HUES64 (cell line): ENCODE measurements around the gene ACTL7A.
"Not testable (repeated sequence)": the region's sequence is repeated elsewhere in the genome, so short reads cannot be mapped to it uniquely, and the experiment has no call there.

Experiments used
- H3K27ac ChIP-seq: 2 replicates; pipeline ENCODE4 v1.7.0; 2013; ENCODE audit warnings: low read depth, low read length, inconsistent platforms
- H3K27me3 ChIP-seq: 2 replicates; pipeline ENCODE4 v1.6.1; 2013; ENCODE audit warnings: mild to moderate bottlenecking, low read length; ENCODE audit not compliant: insufficient read depth
- H3K36me3 ChIP-seq: 2 replicates; pipeline ENCODE4 v1.6.1; 2013; ENCODE audit warnings: mild to moderate bottlenecking, low read length; ENCODE audit not compliant: insufficient read depth
- H3K4me1 ChIP-seq: 2 replicates; pipeline ENCODE4 v1.6.1; 2013; ENCODE audit warnings: mild to moderate bottlenecking, low read length, moderate library complexity; ENCODE audit not compliant: insufficient read depth
- H3K4me3 ChIP-seq: 2 replicates; pipeline ENCODE4 v1.5.1; 2013; ENCODE audit warnings: mild to moderate bottlenecking, low read length, moderate library complexity
- H3K9ac ChIP-seq: 2 replicates; pipeline ENCODE4 v1.6.1; 2013; ENCODE audit warnings: mild to moderate bottlenecking, low read depth, low read length
- H3K9me3 ChIP-seq: 2 replicates; pipeline ENCODE4 v1.6.1; 2013; ENCODE audit warnings: low read depth, low read length; ENCODE audit not compliant: insufficient read depth
- WGBS: fragments of 150-250, 120-280 bp; methylation state at CpG from one replicate; pipeline ENCODE4 v1.1.7; 2013; ENCODE audit warnings: missing lambda C conversion rate; 5-methylcytosine and 5-hydroxymethylcytosine counted together

The ACTL7A gene

GRCh38 chr9:108848296-108848695 lies 13.8 kb upstream of the ACTL7A start:
- not testable (repeated sequence) for H3K4me3 ChIP-seq, H3K4me1 ChIP-seq, H3K36me3 ChIP-seq, H3K27me3 ChIP-seq, H3K9me3 ChIP-seq, H3K27ac ChIP-seq, H3K9ac ChIP-seq
- WGBS, result 95% methylated on average over 8 of the region's 8 CpGs

GRCh38 chr9:108850293-108850897 lies 11.7 kb upstream of the ACTL7A start:
- Histone ChIP-seq H3K36me3 (no peaks in the 10 kb centered on the region), H3K9ac (no peak overlapping the region), H3K4me1 (no peaks in the 10 kb centered on the region), H3K4me3 (no peak overlapping the region), H3K27ac (no peak overlapping the region), H3K27me3 (no peaks in the 10 kb centered on the region), H3K9me3 (no peaks in the 10 kb centered on the region)
- WGBS, result 100% methylated on average over 3 of the region's 3 CpGs

- Histone ChIP-seq H3K27me3 (no peaks in the 10 kb centered on the region), H3K36me3 (no peaks in the 10 kb centered on the region), H3K4me3 (no peak overlapping the region), H3K9me3 (no peaks in the 10 kb centered on the region), H3K27ac (no peak overlapping the region), H3K4me1 (no peaks in the 10 kb centered on the region), H3K9ac (no peak overlapping the region)
- WGBS, result 94% methylated on average over 3 of the region's 3 CpGs
Observed at GRCh38 chr9:108851138-108851537, 10.9 kb upstream of the ACTL7A start.

GRCh38 chr9:108852079-108852478 lies 10.0 kb upstream of the ACTL7A start:
- no peaks in the 10 kb centered on the region for H3K36me3 ChIP-seq
- 67% methylated on average over 1 of the region's 1 CpG for WGBS
- no peak overlapping the region for H3K4me3 ChIP-seq
- no peaks in the 10 kb centered on the region for H3K4me1 ChIP-seq
- H3K9me3 ChIP-seq, result no peaks in the 10 kb centered on the region
- no peak overlapping the region for H3K27ac ChIP-seq
- H3K9ac ChIP-seq, result no peak overlapping the region
- no peaks in the 10 kb centered on the region for H3K27me3 ChIP-seq

- H3K9me3 ChIP-seq, result no peaks in the 10 kb centered on the region
- H3K27ac ChIP-seq, result no peak overlapping the region
- H3K36me3 ChIP-seq, result no peaks in the 10 kb centered on the region
- no peaks in the 10 kb centered on the region for H3K4me1 ChIP-seq
- no peak overlapping the region for H3K9ac ChIP-seq
- 98% methylated on average over 3 of the region's 3 CpGs for WGBS
- no peaks in the 10 kb centered on the region for H3K27me3 ChIP-seq
- no peak overlapping the region for H3K4me3 ChIP-seq
Observed at GRCh38 chr9:108854094-108854493, 8.0 kb upstream of the ACTL7A start.

GRCh38 chr9:108854641-108855528 lies 7.2 kb upstream of the ACTL7A start:
- Histone ChIP-seq H3K27me3 (no peaks in the 10 kb centered on the region), H3K9ac (no peak overlapping the region), H3K27ac (no peak overlapping the region), H3K9me3 (no peaks in the 10 kb centered on the region), H3K36me3 (no peaks in the 10 kb centered on the region), H3K4me1 (no peaks in the 10 kb centered on the region), H3K4me3 (no peak overlapping the region)
- 96% methylated on average over 59 of the region's 59 CpGs for WGBS

- H3K4me1 ChIP-seq, result no peaks in the 10 kb centered on the region
- no peak overlapping the region for H3K27ac ChIP-seq
- H3K36me3 ChIP-seq, result no peaks in the 10 kb centered on the region
- H3K27me3 ChIP-seq, result no peaks in the 10 kb centered on the region
- H3K9ac ChIP-seq, result no peak overlapping the region
- no peaks in the 10 kb centered on the region for H3K9me3 ChIP-seq
- WGBS, result 97% methylated on average over 25 of the region's 25 CpGs
- H3K4me3 ChIP-seq, result no peak overlapping the region
Observed at GRCh38 chr9:108855529-108855886, 6.6 kb upstream of the ACTL7A start.

GRCh38 chr9:108855888-108856287 lies 6.2 kb upstream of the ACTL7A start, which contains the start of gene ACTL7B:
Gene ACTL7B (minus strand): TSS chr9:108855986. CDS start chr9:108855930, 56 bp downstream.
- Histone ChIP-seq H3K27me3 (no peaks in the 10 kb centered on the region), H3K4me3 (no peak within 1 kb of the TSS), H3K27ac (no peak within 1 kb of the TSS), H3K4me1 (no peaks in the 10 kb centered on the region), H3K9me3 (no peaks in the 10 kb centered on the region), H3K36me3 (no peaks in the 10 kb centered on the region), H3K9ac (no peak within 1 kb of the TSS)
- 93% methylated on average over 7 of the region's 7 CpGs for WGBS

GRCh38 chr9:108857572-108857971 lies 4.5 kb upstream of the ACTL7A start:
- H3K27ac ChIP-seq, result no peak overlapping the region
- no peaks in the 10 kb centered on the region for H3K9me3 ChIP-seq
- no peak overlapping the region for H3K4me3 ChIP-seq
- no peaks in the 10 kb centered on the region for H3K36me3 ChIP-seq
- no peak overlapping the region for H3K9ac ChIP-seq
- H3K27me3 ChIP-seq, result no peaks in the 10 kb centered on the region
- 98% methylated on average over 6 of the region's 6 CpGs for WGBS
- no peaks in the 10 kb centered on the region for H3K4me1 ChIP-seq

- no peaks in the 10 kb centered on the region for H3K4me1 ChIP-seq
- H3K9ac ChIP-seq, result no peak overlapping the region
- H3K9me3 ChIP-seq, result no peaks in the 10 kb centered on the region
- no peak overlapping the region for H3K27ac ChIP-seq
- H3K36me3 ChIP-seq, result no peaks in the 10 kb centered on the region
- no peak overlapping the region for H3K4me3 ChIP-seq
- 88% methylated on average over 2 of the region's 3 CpGs for WGBS
- H3K27me3 ChIP-seq, result no peaks in the 10 kb centered on the region
Observed at GRCh38 chr9:108859459-108860114, 2.5 kb upstream of the ACTL7A start.

GRCh38 chr9:108860354-108860753 lies 1.7 kb upstream of the ACTL7A start:
- Histone ChIP-seq H3K4me1 (no peaks in the 10 kb centered on the region), H3K4me3 (no peak overlapping the region), H3K9ac (no peak overlapping the region), H3K27me3 (no peaks in the 10 kb centered on the region), H3K27ac (no peak overlapping the region), H3K36me3 (no peaks in the 10 kb centered on the region), H3K9me3 (no peaks in the 10 kb centered on the region)
- WGBS, result 93% methylated on average over 3 of the region's 4 CpGs
